GM21515 (cell line): ENCODE data around the gene PLCG2.
"Not testable (repeated sequence)": the region's sequence is repeated elsewhere in the genome, so short reads cannot be mapped to it uniquely, and the experiment has no call there.

ENCODE experiments used
- ATAC-seq: cut with Tn5 transposase; IDR thresholded peaks from one replicate; pipeline ENCODE4 v1.9.1; 2021; ENCODE audit not compliant: unreplicated experiment

The PLCG2 gene

GRCh38 chr16:81873843-81874752 is 95.0 kb downstream of the PLCG2 start:
- ATAC-seq, result no peak

GRCh38 chr16:81875461-81875860 is 96.4 kb downstream of the PLCG2 start:
- ATAC-seq, result no peak

GRCh38 chr16:81876273-81876900 is 97.3 kb downstream of the PLCG2 start:
- ATAC-seq, result no peak

GRCh38 chr16:81877490-81877889 is 98.4 kb downstream of the PLCG2 start:
- not testable (repeated sequence) for ATAC-seq

- no peak for ATAC-seq
Observed at GRCh38 chr16:81878529-81878928, 99.4 kb downstream of the PLCG2 start.

GRCh38 chr16:81879625-81880024 is 100.5 kb downstream of the PLCG2 start:
- no peak for ATAC-seq

GRCh38 chr16:81880816-81881215 is 101.7 kb downstream of the PLCG2 start:
- no peak for ATAC-seq

- no peak for ATAC-seq
Observed at GRCh38 chr16:81881228-81881627, 102.1 kb downstream of the PLCG2 start.

- ATAC-seq, result no peak
Observed at GRCh38 chr16:81882559-81882958, 103.5 kb downstream of the PLCG2 start.

- ATAC-seq, result no peak
Observed at GRCh38 chr16:81883235-81883634, 104.1 kb downstream of the PLCG2 start.

GRCh38 chr16:81885976-81886586 is 107.0 kb downstream of the PLCG2 start:
- ATAC-seq, result no peak

GRCh38 chr16:81888520-81889394 is 109.7 kb downstream of the PLCG2 start:
- no peak for ATAC-seq

GRCh38 chr16:81891736-81892364 is 112.8 kb downstream of the PLCG2 start:
- no peak for ATAC-seq

- no peak for ATAC-seq
Observed at GRCh38 chr16:81894592-81894991, 115.5 kb downstream of the PLCG2 start.

GRCh38 chr16:81896902-81897301 is 117.8 kb downstream of the PLCG2 start:
- no peak for ATAC-seq

- ATAC-seq, result no peak
Observed at GRCh38 chr16:81899601-81900000, 120.5 kb downstream of the PLCG2 start.

- ATAC-seq, result no peak
Observed at GRCh38 chr16:81900014-81900413, 120.9 kb downstream of the PLCG2 start.

GRCh38 chr16:81900456-81900855 is 121.4 kb downstream of the PLCG2 start:
- ATAC-seq, result no peak

- no peak for ATAC-seq
Observed at GRCh38 chr16:81901484-81901883, 122.4 kb downstream of the PLCG2 start.

- ATAC-seq, result no peak
Observed at GRCh38 chr16:81902025-81902424, 122.9 kb downstream of the PLCG2 start.
